Testis (tissue), 2 donors: ENCODE data around the gene EPC1.

Experiments used
- POLR2A ChIP-seq: fragments of 450-650 bp; IDR thresholded peaks from one replicate; pipeline ENCODE4 v1.6.1; 2017; ENCODE audit warnings: antibody characterized with exemption, mild to moderate bottlenecking, moderate library complexity
- TF ChIP-seq, protein P1 (sequence below), 3 experiments: fragments of 450-650 bp in 2 of 3; fragments of 200-600 bp in 1 of 3; sonication (generic) in 1 of 3; IDR thresholded peaks; one replicate each; pipeline ENCODE4 v1.5.1; 2016 to 2019; ENCODE audit warnings: antibody characterized with exemption in 3 of 3, mild to moderate bottlenecking in 2 of 3, moderate library complexity in 1 of 3

DNA sequence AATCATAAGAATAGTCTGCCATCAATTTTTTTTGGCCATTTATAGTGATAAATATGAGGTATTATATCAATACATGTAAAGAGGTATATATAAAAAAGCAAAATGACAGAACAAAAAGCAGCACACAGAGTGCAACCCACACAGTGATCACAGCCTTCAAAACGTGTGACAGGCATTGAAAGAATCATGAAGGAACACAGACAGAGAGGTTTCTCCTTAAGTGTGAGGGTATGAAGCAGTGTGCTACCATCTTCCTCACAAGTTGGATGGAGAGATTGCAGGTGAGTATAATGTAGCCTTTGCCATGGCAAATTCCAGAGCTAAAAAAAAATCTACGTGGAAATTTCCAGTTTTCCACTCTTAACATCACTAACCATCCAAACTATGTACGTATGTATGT is 19.6 kb upstream of the EPC1 start:
- TF ChIP-seq, protein P1, sequence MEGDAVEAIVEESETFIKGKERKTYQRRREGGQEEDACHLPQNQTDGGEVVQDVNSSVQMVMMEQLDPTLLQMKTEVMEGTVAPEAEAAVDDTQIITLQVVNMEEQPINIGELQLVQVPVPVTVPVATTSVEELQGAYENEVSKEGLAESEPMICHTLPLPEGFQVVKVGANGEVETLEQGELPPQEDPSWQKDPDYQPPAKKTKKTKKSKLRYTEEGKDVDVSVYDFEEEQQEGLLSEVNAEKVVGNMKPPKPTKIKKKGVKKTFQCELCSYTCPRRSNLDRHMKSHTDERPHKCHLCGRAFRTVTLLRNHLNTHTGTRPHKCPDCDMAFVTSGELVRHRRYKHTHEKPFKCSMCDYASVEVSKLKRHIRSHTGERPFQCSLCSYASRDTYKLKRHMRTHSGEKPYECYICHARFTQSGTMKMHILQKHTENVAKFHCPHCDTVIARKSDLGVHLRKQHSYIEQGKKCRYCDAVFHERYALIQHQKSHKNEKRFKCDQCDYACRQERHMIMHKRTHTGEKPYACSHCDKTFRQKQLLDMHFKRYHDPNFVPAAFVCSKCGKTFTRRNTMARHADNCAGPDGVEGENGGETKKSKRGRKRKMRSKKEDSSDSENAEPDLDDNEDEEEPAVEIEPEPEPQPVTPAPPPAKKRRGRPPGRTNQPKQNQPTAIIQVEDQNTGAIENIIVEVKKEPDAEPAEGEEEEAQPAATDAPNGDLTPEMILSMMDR (IDR thresholded peaks at IDR 0.05) = no peak
- TF ChIP-seq POLR2A = no peak
